ENCODE results near the gene CCDC7.

DNA sequence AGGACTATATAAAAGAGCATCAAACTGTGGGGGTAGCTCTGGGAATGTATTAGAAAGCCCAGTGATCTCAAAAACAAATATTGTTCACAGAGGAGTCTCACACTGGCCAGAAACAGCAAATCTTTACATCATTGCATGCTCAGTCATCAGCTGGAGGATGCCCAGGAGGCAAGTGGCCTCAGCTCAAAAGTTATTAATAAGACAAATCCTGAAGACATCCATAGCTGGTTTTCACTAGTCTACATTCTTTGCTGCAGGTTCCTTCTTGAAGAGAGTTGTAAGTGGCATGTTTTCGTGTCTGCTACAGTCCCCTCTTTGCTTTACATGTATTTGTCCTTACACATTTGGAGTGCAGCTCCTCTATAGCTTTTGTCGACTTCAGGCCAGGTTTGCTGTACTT is 8.6 kb upstream of the CCDC7 start:
- TF ChIP-seq CTCF (IDR thresholded peaks at IDR 0.05; ENCODE audit: low read length), result no peak
- TF ChIP-seq EZH2phosphoT487 (IDR thresholded peaks at IDR 0.05; ENCODE audit: low read length), result no peak

Measured in MM.1S (cell line).